Ovary (tissue), 9 donors: ENCODE measurements around the gene AUTS2. TPM values are rescaled to one million over a fixed set of nuclear protein-coding genes. Genes with fewer than 3 reads are reported as not detected.
"Not testable (repeated sequence)": the region's sequence is repeated elsewhere in the genome, so short reads cannot be mapped to it uniquely, and the experiment has no call there.

Experiments used
- DNase-seq, 5 donors: peaks; one replicate each; pipeline ENCODE4 v3.0.0-alpha.2; 2019 to 2020
- H3K27ac ChIP-seq, 2 donors: fragments of 200-600 bp; one replicate each; pipeline versions ENCODE4 v1.5.1 to v1.8.0; 2019 to 2022
- H3K27me3 ChIP-seq: fragments of 200-600 bp; one replicate; pipeline ENCODE4 v1.8.0; 2022
- H3K36me3 ChIP-seq: fragments of 200-600 bp; sonication (generic); one replicate; pipeline ENCODE4 v1.5.1; 2019
- H3K4me1 ChIP-seq: one replicate; pipeline ENCODE4 v1.8.1; 2013; ENCODE audit warnings: mild to moderate bottlenecking, moderate library complexity; ENCODE audit not compliant: insufficient read depth
- H3K4me3 ChIP-seq: fragments of 200-600 bp; sonication (generic); one replicate; pipeline ENCODE4 v1.5.1; 2017
- H3K9me3 ChIP-seq, 2 donors: fragments of 200-600 bp in 1 of 2; sonication (generic) in 1 of 2; one replicate each; pipeline versions ENCODE4 v1.5.1 to v1.8.1; 2013 to 2019; ENCODE audit warnings: mild to moderate bottlenecking in 1 of 2, moderate library complexity in 1 of 2
- CTCF ChIP-seq, 3 donors: fragments of 450-650 bp in 2 of 3; fragments of 200-600 bp in 1 of 3; IDR thresholded peaks; one replicate each; pipeline versions ENCODE4 v1.5.1 to v1.8.0; 2016 to 2022; ENCODE audit warnings: antibody characterized with exemption in 3 of 3, mild to moderate bottlenecking in 1 of 3
- EP300 ChIP-seq: sonication (generic); formaldehyde crosslinking; IDR thresholded peaks from one replicate; pipeline ENCODE4 v1.6.1; 2017; ENCODE audit warnings: antibody characterized with exemption
- POLR2A ChIP-seq: fragments of 450-650 bp; IDR thresholded peaks from one replicate; pipeline ENCODE4 v1.6.1; 2017; ENCODE audit warnings: antibody characterized with exemption, mild to moderate bottlenecking, moderate library complexity
- WGBS, 3 donors: extraction: QIAGEN DNeasy Blood & Tissue Kit in 1 of 3; methylation state at CpG; one replicate each; pipeline versions ENCODE4 v1.1.5 to v1.1.7; 2013 to 2017; 5-methylcytosine and 5-hydroxymethylcytosine counted together
- intact Hi-C, 4 donors: fragments of 100-400 bp; cut with DNase I; formaldehyde crosslinking; loops; one replicate each; pipeline versions ENCODE4 v1.11.0 to v1.15.1; 2022 to 2023
- polyA plus RNA-seq, 2 donors: library from polyadenylated mRNA; stranded (reverse); fragments of 200-250 nt in 1 of 2; fragments of 350-450 nt in 1 of 2; fragmentation: Illumina TruSeq in 1 of 2; extraction: RNeasy Lipid Tissue Mini Kit (QIAGEN cat#74804) in 1 of 2; gene quantifications; one replicate each; pipeline ENCODE4 v1.2.3, GENCODE V29; 2013 to 2014
- total RNA-seq, 7 donors: library from RNA; depleted of rRNA in 2 of 7; stranded (reverse); fragments of >200 nt in 2 of 7; fragmentation: NEBNext Ultra II Directional in 3 of 7; extraction: Animal tissue kit (Norgen Biotek cat#: 25700) in 3 of 7; gene quantifications; one replicate each; pipeline versions ENCODE4 v1.1.0 to v1.2.4, GENCODE V29; 2016 to 2023
- donor health status: DM: no; HTN: no; CAD: no; lungs with moderate emphysema.
- donor health status: DM: no; HTN: no; CAD: no.
- donor health status: Bipolar disorder and iron deficiency.
- donor health status: DM: yes; HTN: yes; CAD: no.
- donor health status: DM: no; HTN: no; CAD: no.
- donor health status: DM: yes; HTN: yes; CAD: no.

Gene AUTS2
- total and polyA plus RNA-seq, 9 donors = 18.3 to 60.9 (median 44.9) TPM

- Histone ChIP-seq H3K4me1 (no peaks in the 10 kb centered on the region), H3K27me3 (no peaks in the 10 kb centered on the region), H3K27ac (no peak overlapping the region), H3K4me3 (no peak overlapping the region), H3K9me3 (no peaks in the 10 kb centered on the region), H3K36me3 (no peaks in the 10 kb centered on the region)
- DNase-seq = no peak
- intact Hi-C loops = no loop called here
- TF ChIP-seq POLR2A = no peak
- no peak for TF ChIP-seq EP300
- no peak for TF ChIP-seq CTCF (IDR thresholded peaks at IDR 0.05)
- 85 to 88% (median 88%) methylated on average over 1 of the region's 1 CpG for WGBS, 3 donors
Measured at GRCh38 chr7:70726294-70726693, 1128.0 kb downstream of the AUTS2 start.

- Histone ChIP-seq H3K4me1 (no peaks in the 10 kb centered on the region), H3K27me3 (no peaks in the 10 kb centered on the region), H3K9me3 (no peaks in the 10 kb centered on the region), H3K4me3 (no peak overlapping the region), H3K27ac (no peak overlapping the region), H3K36me3 (no peaks in the 10 kb centered on the region)
- no peak for DNase-seq
- intact Hi-C loops = no loop called here
- 87 to 91% (median 88%) methylated on average over 9 of the region's 9 CpGs for WGBS, 3 donors
- TF ChIP-seq POLR2A (no peak), EP300 (no peak), CTCF (IDR thresholded peaks at IDR 0.05) (no peak)
Measured at GRCh38 chr7:70726951-70727378, 1128.7 kb downstream of the AUTS2 start.

- Histone ChIP-seq H3K4me1 (no peaks in the 10 kb centered on the region), H3K36me3 (no peaks in the 10 kb centered on the region), H3K27ac (no peak overlapping the region), H3K9me3 (no peaks in the 10 kb centered on the region), H3K27me3 (no peaks in the 10 kb centered on the region), H3K4me3 (no peak overlapping the region)
- WGBS, 3 donors = 85 to 90% (median 89%) methylated on average over 2 of the region's 2 CpGs
- TF ChIP-seq EP300 (no peak), POLR2A (no peak), CTCF (IDR thresholded peaks at IDR 0.05) (no peak)
- intact Hi-C loops = no loop called here
- DNase-seq = no peak
Measured at GRCh38 chr7:70727861-70728260, 1129.6 kb downstream of the AUTS2 start.

GRCh38 chr7:70728872-70729552 is 1130.7 kb downstream of the AUTS2 start:
- H3K36me3 ChIP-seq = no peaks in the 10 kb centered on the region
- H3K4me1 ChIP-seq = no peaks in the 10 kb centered on the region
- WGBS, 3 donors = 67 to 73% (median 73%) methylated on average over 13 of the region's 13 CpGs
- no peak for DNase-seq
- no peak overlapping the region for H3K27ac ChIP-seq
- H3K27me3 ChIP-seq = no peaks in the 10 kb centered on the region
- TF ChIP-seq EP300 (no peak), CTCF (IDR thresholded peaks at IDR 0.05) (no peak), POLR2A (no peak)
- intact Hi-C loops = no loop called here
- no peaks in the 10 kb centered on the region for H3K9me3 ChIP-seq
- no peak overlapping the region for H3K4me3 ChIP-seq

- intact Hi-C loops, DNase-seq, H3K4me1 ChIP-seq, H3K9me3 ChIP-seq, H3K36me3 ChIP-seq, H3K27ac ChIP-seq, H3K27me3 ChIP-seq, H3K4me3 ChIP-seq: not testable (repeated sequence)
- WGBS, 3 donors = 97 to 98% (median 98%) methylated on average over 13 of the region's 13 CpGs
Measured at GRCh38 chr7:70729553-70730157, 1131.4 kb downstream of the AUTS2 start.
